ENCODE measurements around the gene KIAA1210. TPM values are rescaled to one million over a fixed set of nuclear protein-coding genes. Genes with fewer than 3 reads are reported as not detected.

The KIAA1210 gene
- total and polyA plus RNA-seq, 2 of the 8 experiments (the other 6 are each of a cell fraction or from before 2014, with no cell fraction given) = 0.02 TPM; not detected in 1

GRCh38 chrX:119042996-119043395, 84.6 kb downstream of the KIAA1210 start (continued):
- TF ChIP-seq CTBP2 (IDR thresholded peaks at IDR 0.05; ENCODE audit: borderline replicate concordance, insufficient read depth, insufficient read length, low read length) (no peak), SIX5 (IDR thresholded peaks at IDR 0.05; ENCODE audit: low read depth, low read length) (no peak)

Measured in H1 (cell line).